ENCODE measurements around the gene LDLRAD3.

DNA sequence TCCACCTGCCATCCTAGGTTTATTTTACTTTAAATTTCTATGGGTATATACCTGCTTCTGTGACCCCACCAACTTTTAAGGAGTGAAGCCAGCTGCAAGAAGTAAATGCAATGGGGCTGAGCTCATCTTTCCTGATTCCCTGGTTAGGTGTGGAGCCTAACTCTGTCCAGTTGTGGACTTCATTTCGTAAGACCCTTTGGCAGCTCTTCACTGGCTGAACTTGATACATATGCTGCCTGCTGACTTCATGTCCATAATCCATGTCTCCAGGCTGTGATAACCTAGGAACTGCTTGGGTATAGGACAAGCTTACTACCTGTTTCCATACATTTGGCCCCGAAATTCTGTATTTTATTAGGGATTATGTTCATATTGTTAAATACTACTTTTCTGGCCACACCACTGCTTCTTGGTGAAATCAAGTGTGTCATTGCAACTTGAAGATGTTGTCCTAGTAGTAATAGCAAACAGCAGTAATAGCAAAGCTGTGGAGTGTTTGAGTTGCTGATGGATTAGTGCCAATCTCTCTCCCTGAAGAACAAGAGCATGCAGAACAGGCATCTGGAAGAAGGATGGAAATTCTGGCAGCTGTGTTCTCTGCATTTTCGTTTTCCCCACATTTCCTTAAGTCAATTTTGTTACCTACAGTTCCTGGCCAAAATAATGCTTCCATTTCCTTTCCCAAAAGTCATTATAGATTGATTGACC lies 31.2 kb downstream of the LDLRAD3 start:
- TF ChIP-seq, protein P1, sequence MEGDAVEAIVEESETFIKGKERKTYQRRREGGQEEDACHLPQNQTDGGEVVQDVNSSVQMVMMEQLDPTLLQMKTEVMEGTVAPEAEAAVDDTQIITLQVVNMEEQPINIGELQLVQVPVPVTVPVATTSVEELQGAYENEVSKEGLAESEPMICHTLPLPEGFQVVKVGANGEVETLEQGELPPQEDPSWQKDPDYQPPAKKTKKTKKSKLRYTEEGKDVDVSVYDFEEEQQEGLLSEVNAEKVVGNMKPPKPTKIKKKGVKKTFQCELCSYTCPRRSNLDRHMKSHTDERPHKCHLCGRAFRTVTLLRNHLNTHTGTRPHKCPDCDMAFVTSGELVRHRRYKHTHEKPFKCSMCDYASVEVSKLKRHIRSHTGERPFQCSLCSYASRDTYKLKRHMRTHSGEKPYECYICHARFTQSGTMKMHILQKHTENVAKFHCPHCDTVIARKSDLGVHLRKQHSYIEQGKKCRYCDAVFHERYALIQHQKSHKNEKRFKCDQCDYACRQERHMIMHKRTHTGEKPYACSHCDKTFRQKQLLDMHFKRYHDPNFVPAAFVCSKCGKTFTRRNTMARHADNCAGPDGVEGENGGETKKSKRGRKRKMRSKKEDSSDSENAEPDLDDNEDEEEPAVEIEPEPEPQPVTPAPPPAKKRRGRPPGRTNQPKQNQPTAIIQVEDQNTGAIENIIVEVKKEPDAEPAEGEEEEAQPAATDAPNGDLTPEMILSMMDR (IDR thresholded peaks at IDR 0.05; ENCODE audit: borderline replicate concordance, extremely low read depth, low read length, poor library complexity, severe bottlenecking), result no peak
- no peak for TF ChIP-seq EZH2 (IDR thresholded peaks at IDR 0.05; ENCODE audit: borderline replicate concordance, low read depth, low read length, severe bottlenecking)

Data from DND-41 (cell line).